ENCODE measurements around the gene PTMA.
"Not testable (repeated sequence)": the region's sequence is repeated elsewhere in the genome, so short reads cannot be mapped to it uniquely, and the experiment has no call there.

PTMA gene

GRCh38 chr2:231713406-231713729 lies 5.0 kb downstream of the PTMA start:
- not testable (repeated sequence) for H3K36me3 ChIP-seq (ENCODE audit: insufficient read depth, low read length); H2AFZ ChIP-seq (ENCODE audit: low read length, unreplicated experiment)
- H3K27ac ChIP-seq (ENCODE audit: low read depth, low read length): peak overlapping the region; percentile 52; the same call in 1 of the 2 replicates

GRCh38 chr2:231713730-231714638 lies 5.7 kb downstream of the PTMA start:
- Histone ChIP-seq H3K27me3 (ENCODE audit: insufficient read depth, low read length) (no peaks in the 10 kb centered on the region), H3K36me3 (ENCODE audit: insufficient read depth, low read length) (0 out of 2 replicates have a peak, but pooled peaks cover 8% of the 10 kb centered on the region), H3K79me2 (ENCODE audit: control insufficient read depth, insufficient read depth, low read length, unreplicated experiment) (peaks cover 36% of the 10 kb centered on the region), H2AFZ (ENCODE audit: low read length, unreplicated experiment) (no peak overlapping the region), H3K4me3 (ENCODE audit: low read depth, low read length) (no peak overlapping the region), H3K4me1 (ENCODE audit: control insufficient read depth, insufficient read depth, low read length, unreplicated experiment) (peaks cover 56% of the 10 kb centered on the region), H3K27ac (ENCODE audit: low read depth, low read length) (peak overlapping the region; percentile 52; the same call in 1 of the 2 replicates)

More at GRCh38 chr2:231713406-231713729, 5.0 kb downstream of the PTMA start:
- H3K79me2 ChIP-seq (ENCODE audit: control insufficient read depth, insufficient read depth, low read length, unreplicated experiment): peaks cover 42% of the 10 kb centered on the region
- peaks cover 56% of the 10 kb centered on the region for H3K4me1 ChIP-seq (ENCODE audit: control insufficient read depth, insufficient read depth, low read length, unreplicated experiment)
- not testable (repeated sequence) for H3K27me3 ChIP-seq (ENCODE audit: insufficient read depth, low read length); H3K4me3 ChIP-seq (ENCODE audit: low read depth, low read length)

GRCh38 chr2:231714639-231715498 lies 6.5 kb downstream of the PTMA start:
- peaks cover 27% of the 10 kb centered on the region for H3K79me2 ChIP-seq (ENCODE audit: control insufficient read depth, insufficient read depth, low read length, unreplicated experiment)
- H2AFZ ChIP-seq (ENCODE audit: low read length, unreplicated experiment): no peak overlapping the region
- H3K4me3 ChIP-seq (ENCODE audit: low read depth, low read length): no peak overlapping the region
- no peaks in the 10 kb centered on the region for H3K27me3 ChIP-seq (ENCODE audit: insufficient read depth, low read length)
- H3K36me3 ChIP-seq (ENCODE audit: insufficient read depth, low read length): 0 out of 2 replicates have a peak, but pooled peaks cover 8% of the 10 kb centered on the region
- peaks cover 56% of the 10 kb centered on the region for H3K4me1 ChIP-seq (ENCODE audit: control insufficient read depth, insufficient read depth, low read length, unreplicated experiment)
- peak overlapping the region; percentile 26; the same call in 1 of the 2 replicates for H3K27ac ChIP-seq (ENCODE audit: low read depth, low read length)

- Histone ChIP-seq H3K36me3 (ENCODE audit: insufficient read depth, low read length) (0 out of 2 replicates have a peak, but pooled peaks cover 8% of the 10 kb centered on the region), H3K27ac (ENCODE audit: low read depth, low read length) (no peak overlapping the region), H3K27me3 (ENCODE audit: insufficient read depth, low read length) (no peaks in the 10 kb centered on the region), H3K79me2 (ENCODE audit: control insufficient read depth, insufficient read depth, low read length, unreplicated experiment) (peaks cover 21% of the 10 kb centered on the region), H3K4me3 (ENCODE audit: low read depth, low read length) (no peak overlapping the region), H2AFZ (ENCODE audit: low read length, unreplicated experiment) (no peak overlapping the region), H3K4me1 (ENCODE audit: control insufficient read depth, insufficient read depth, low read length, unreplicated experiment) (peaks cover 56% of the 10 kb centered on the region)
Measured at GRCh38 chr2:231715499-231715837, 7.1 kb downstream of the PTMA start.

GRCh38 chr2:231715988-231716616 lies 7.8 kb downstream of the PTMA start:
- Histone ChIP-seq H3K36me3 (ENCODE audit: insufficient read depth, low read length) (0 out of 2 replicates have a peak, but pooled peaks cover 8% of the 10 kb centered on the region), H3K79me2 (ENCODE audit: control insufficient read depth, insufficient read depth, low read length, unreplicated experiment) (peaks cover 15% of the 10 kb centered on the region), H3K4me3 (ENCODE audit: low read depth, low read length) (no peak overlapping the region), H2AFZ (ENCODE audit: low read length, unreplicated experiment) (no peak overlapping the region), H3K4me1 (ENCODE audit: control insufficient read depth, insufficient read depth, low read length, unreplicated experiment) (peaks cover 56% of the 10 kb centered on the region), H3K27me3 (ENCODE audit: insufficient read depth, low read length) (no peaks in the 10 kb centered on the region), H3K27ac (ENCODE audit: low read depth, low read length) (peak overlapping the region; percentile 59)

- Histone ChIP-seq H2AFZ (ENCODE audit: low read length, unreplicated experiment) (no peak overlapping the region), H3K4me3 (ENCODE audit: low read depth, low read length) (no peak overlapping the region), H3K27me3 (ENCODE audit: insufficient read depth, low read length) (no peaks in the 10 kb centered on the region), H3K36me3 (ENCODE audit: insufficient read depth, low read length) (0 out of 2 replicates have a peak, but pooled peaks cover 8% of the 10 kb centered on the region), H3K4me1 (ENCODE audit: control insufficient read depth, insufficient read depth, low read length, unreplicated experiment) (peaks cover 51% of the 10 kb centered on the region), H3K79me2 (ENCODE audit: control insufficient read depth, insufficient read depth, low read length, unreplicated experiment) (peaks cover 8% of the 10 kb centered on the region), H3K27ac (ENCODE audit: low read depth, low read length) (peak overlapping the region; percentile 59; the same call in 1 of the 2 replicates)
Measured at GRCh38 chr2:231716666-231717280, 8.4 kb downstream of the PTMA start.

GRCh38 chr2:231717281-231718171 lies 9.2 kb downstream of the PTMA start:
- Histone ChIP-seq H3K27ac (ENCODE audit: low read depth, low read length) (0 out of 2 replicates have a peak overlapping the region, but pooled peaks have one; percentile 15), H3K27me3 (ENCODE audit: insufficient read depth, low read length) (no peaks in the 10 kb centered on the region), H3K4me1 (ENCODE audit: control insufficient read depth, insufficient read depth, low read length, unreplicated experiment) (peaks cover 43% of the 10 kb centered on the region), H3K36me3 (ENCODE audit: insufficient read depth, low read length) (0 out of 2 replicates have a peak, but pooled peaks cover 4% of the 10 kb centered on the region), H2AFZ (ENCODE audit: low read length, unreplicated experiment) (no peak overlapping the region), H3K79me2 (ENCODE audit: control insufficient read depth, insufficient read depth, low read length, unreplicated experiment) (peaks cover under 1% of the 10 kb centered on the region), H3K4me3 (ENCODE audit: low read depth, low read length) (no peak overlapping the region)

GRCh38 chr2:231718799-231719198 lies 10.5 kb downstream of the PTMA start:
- H3K36me3 ChIP-seq (ENCODE audit: insufficient read depth, low read length): no peaks in the 10 kb centered on the region
- no peak overlapping the region for H3K27ac ChIP-seq (ENCODE audit: low read depth, low read length)
- H3K27me3 ChIP-seq (ENCODE audit: insufficient read depth, low read length): no peaks in the 10 kb centered on the region
- peaks cover 38% of the 10 kb centered on the region for H3K4me1 ChIP-seq (ENCODE audit: control insufficient read depth, insufficient read depth, low read length, unreplicated experiment)
- no peak overlapping the region for H2AFZ ChIP-seq (ENCODE audit: low read length, unreplicated experiment)
- H3K4me3 ChIP-seq (ENCODE audit: low read depth, low read length): no peak overlapping the region
- no peaks in the 10 kb centered on the region for H3K79me2 ChIP-seq (ENCODE audit: control insufficient read depth, insufficient read depth, low read length, unreplicated experiment)

- no peak overlapping the region for H2AFZ ChIP-seq (ENCODE audit: low read length, unreplicated experiment)
- H3K27ac ChIP-seq (ENCODE audit: low read depth, low read length): no peak overlapping the region
- H3K4me3 ChIP-seq (ENCODE audit: low read depth, low read length): no peak overlapping the region
- H3K27me3 ChIP-seq (ENCODE audit: insufficient read depth, low read length): no peaks in the 10 kb centered on the region
- H3K4me1 ChIP-seq (ENCODE audit: control insufficient read depth, insufficient read depth, low read length, unreplicated experiment): peaks cover 25% of the 10 kb centered on the region
- H3K36me3 ChIP-seq (ENCODE audit: insufficient read depth, low read length): no peaks in the 10 kb centered on the region
- H3K79me2 ChIP-seq (ENCODE audit: control insufficient read depth, insufficient read depth, low read length, unreplicated experiment): no peaks in the 10 kb centered on the region
Measured at GRCh38 chr2:231720292-231720986, 12.1 kb downstream of the PTMA start.
